HG03571 (cell line): ENCODE measurements around the gene ATP5MK.
"Not testable (repeated sequence)": the region's sequence is repeated elsewhere in the genome, so short reads cannot be mapped to it uniquely, and the experiment has no call there.

Experiments used
- ATAC-seq: cut with Tn5 transposase; IDR thresholded peaks from one replicate; pipeline ENCODE4 v1.9.1; 2021; ENCODE audit not compliant: unreplicated experiment

The ATP5MK gene

DNA sequence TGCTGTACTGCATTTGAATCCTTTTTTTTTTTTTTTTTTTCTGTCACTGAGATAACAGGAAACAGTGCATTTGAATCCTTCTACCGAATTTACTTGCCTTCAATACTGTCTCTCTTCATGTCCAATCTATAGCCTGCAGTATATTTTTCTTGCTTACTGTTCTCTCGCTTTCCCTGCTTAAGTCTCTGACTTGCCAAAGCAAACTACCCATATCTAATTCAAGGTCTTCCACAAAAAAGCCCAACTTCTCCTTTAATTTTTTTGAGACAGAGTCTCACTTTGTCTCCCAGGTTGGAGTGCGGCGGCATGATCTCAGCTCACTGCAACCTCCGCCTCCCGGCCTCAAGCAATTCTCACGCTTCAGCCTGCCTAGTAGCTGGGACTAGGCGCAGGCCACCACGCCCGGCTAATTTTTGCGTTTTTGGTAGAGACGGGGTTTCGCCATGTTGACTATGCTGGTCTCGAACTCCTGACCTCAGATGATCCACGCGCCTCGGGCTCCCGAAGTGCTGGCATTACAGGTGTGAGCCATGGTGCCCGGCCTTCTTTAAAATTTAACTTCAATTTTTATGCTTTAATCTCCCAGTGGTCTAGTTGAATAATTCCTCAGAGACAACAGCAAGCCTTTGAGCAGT lies 1.0 kb upstream of the ATP5MK start:
- no peak for ATAC-seq

DNA sequence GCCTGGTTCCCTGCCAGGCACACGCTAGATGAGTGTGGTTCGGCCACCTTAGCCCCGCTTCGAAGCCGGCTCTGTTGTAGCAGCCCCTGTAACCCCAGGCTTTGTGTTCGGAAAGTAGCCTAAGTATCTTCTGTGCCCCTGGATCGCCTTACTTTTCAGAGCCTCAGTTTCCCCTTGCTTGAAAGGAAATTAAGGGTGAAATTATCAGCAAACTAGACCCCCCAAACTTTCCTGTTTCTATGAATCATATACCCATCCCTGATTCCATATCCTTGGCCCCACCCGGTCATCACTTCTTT lies 463 bp upstream of the ATP5MK start:
- no peak for ATAC-seq

DNA sequence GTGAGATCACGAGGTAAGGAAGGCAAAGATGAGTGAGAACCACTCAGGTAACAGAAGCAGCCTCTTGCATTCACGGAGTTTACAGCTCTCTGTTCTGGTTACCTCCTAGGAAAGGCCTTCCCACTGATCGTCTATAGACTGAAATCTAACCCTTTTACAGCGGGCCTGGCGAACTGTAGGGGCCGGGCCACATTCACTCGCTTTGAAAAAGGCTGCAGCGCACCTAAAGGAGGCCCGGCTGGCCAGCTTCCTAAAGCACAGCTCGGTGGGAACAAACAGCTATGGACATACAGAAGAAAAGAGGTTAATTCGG lies 565 bp downstream of the ATP5MK start:
- ATAC-seq = no peak

GRCh38 chr10:103394180-103394579 lies 2.1 kb downstream of the ATP5MK start:
- no peak for ATAC-seq

- ATAC-seq = no peak
Measured at GRCh38 chr10:103382769-103383168, 13.5 kb downstream of the ATP5MK start.

DNA sequence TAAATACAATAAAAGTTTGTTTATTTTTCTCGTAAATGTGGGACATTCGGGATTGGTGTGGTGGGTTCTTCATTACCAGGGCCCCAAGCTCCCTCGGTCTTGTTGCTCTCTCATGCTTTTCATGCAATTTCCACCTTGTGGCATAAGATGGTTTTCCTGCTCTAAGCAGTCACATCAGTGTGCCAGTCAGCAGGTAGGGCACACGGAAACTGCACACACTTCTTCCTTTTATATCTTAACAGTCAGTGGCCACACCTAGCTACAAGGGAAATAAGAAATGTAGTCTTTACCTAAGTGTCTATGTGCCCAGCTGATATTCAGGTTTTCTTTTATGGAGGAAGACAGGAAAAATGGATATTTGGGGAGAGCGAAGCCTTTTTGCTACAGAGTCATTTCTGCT lies 22.0 kb downstream of the ATP5MK start:
- ATAC-seq = no peak

DNA sequence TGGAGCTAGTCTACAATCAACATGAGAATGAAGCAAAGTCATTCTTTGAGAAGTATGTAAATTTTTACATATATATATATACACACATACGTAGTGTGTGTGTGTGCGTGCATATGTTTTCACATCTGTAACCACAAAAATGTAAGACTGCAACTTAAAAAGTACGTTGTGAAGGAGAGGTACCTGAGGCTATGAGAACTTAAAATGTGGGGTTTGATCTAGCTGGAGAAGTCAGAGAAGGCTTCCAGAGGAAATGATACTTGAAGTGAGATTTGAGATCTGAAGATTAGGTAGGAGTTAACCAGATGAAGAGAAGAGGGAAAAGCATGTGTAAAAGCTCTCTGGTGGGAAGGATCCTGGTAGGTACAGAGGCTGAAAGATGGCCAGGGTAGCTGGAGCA lies 22.7 kb downstream of the ATP5MK start:
- ATAC-seq = no peak

- peak; percentile 73 for ATAC-seq
Measured at GRCh38 chr10:103367782-103368518, 28.3 kb downstream of the ATP5MK start, which contains the start of gene TAF5. TAF5 (plus strand) TSS chr10:103367976; CDS start chr10:103367990, 14 bp downstream.

DNA sequence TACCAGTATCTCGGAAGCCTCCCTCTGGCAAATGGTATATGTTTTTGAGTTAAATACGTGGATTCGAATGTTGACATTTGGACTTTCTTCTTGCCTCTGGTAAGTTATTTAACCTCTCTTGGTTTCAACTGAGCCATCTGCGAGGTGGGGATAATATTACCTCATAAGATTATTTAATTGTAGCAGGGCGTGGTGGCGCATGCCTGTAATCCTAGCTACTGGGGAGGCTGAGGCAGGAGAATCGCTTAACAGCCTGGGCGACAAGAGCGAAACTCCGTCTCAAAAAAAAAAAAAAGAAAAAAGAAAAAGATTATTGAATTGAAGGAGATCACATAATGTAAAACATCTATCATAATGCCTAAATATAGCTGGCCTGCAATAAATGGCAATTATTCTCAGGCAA lies 28.9 kb downstream of the ATP5MK start:
- no peak for ATAC-seq

DNA sequence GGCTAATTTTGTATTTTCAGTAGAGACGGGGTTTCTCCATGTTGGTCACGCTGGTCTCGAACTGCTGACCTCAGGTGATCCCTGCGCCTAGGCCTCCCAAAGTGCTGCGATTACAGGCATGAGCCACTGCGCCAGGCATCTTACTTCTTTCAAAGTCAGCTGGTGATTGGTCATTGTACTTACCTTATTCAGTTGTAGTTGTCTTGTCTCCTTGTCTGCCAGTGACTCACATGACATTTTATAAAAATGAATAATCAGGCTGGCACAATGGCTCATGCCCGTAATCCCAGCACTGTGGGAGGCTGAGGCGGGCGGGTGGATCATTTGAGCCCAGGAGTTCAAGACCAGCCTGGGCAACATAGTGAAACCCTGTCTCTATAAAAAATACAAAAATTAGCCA lies 35.5 kb downstream of the ATP5MK start:
- ATAC-seq = not testable (repeated sequence)

- ATAC-seq = not testable (repeated sequence)
Measured at GRCh38 chr10:103359493-103359892, 36.8 kb downstream of the ATP5MK start.

DNA sequence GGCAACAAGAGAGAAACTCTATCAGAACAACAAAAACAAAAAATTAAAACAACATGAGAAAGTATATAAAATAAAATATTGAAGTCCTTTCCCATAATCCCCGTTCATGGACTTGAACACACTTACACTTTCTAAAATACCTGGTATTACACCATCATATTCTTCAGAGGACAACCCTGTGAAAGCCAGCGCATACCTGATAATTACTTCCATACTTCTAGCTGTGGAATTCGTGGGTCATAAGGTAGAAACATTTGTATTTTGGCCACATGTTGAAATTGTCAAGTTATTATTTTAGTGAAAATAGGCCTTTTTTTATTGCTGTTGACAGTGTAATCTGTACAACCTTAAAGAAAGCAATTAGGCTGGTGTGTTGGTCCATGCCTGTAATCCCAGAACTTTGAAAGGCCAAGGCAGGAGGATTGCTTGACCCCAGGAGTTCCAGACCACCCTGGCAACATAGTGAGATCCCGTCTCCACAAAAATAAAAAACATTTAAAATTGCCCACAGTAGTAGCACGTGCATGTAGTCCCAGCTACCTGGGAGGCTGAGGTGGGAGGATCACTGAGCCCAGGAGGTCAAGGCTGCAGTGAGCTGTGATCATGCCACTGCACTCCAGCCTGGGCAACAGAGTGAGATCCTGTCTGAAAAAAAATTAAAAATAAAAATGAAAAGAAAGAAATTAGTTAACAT lies 40.2 kb downstream of the ATP5MK start:
- no peak for ATAC-seq

- ATAC-seq = not testable (repeated sequence)
Measured at GRCh38 chr10:103354567-103354966, 41.7 kb downstream of the ATP5MK start.

- ATAC-seq = no peak
Measured at GRCh38 chr10:103353281-103353680, 43.0 kb downstream of the ATP5MK start.

DNA sequence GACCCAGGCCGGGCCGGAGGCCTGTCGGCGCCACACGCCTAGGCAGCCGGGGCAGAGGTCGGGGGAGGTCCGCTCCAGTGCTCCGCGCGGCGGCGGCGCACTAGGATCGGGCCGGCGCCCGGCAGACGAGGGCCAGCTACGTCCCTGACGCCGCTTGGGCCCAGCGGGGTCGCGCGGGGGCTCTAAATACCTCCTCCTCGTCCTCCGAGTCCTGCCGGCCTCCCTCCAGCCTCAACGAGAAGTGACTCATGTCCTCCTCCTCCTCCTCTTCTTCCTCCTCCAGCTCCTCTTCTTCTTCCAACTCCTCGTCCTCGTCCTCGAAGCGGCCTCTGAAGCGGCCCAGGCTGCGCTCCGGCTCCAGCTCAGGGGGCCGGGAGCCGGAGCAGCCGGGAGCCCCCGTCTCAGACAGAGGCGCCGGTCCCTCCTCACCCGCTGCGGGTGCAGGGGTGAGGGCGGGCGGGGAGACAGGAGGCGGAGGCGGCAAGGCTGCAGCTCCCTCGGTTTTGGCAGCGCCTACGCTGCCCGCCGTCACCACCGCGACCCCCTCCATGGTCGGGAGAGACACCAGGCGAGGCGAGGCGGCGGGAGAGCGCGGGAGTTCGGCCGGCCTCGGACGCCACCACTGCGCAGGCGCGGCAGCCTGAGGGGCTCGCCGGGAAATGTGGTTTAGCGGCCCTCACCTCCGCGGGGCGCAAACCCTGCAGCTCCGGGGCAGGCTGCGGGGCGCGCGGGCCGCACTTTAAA lies 45.6 kb downstream of the ATP5MK start, which contains the start of gene PCGF6:
PCGF6 (minus strand) TSS at position 624 of the 744 bp plus-strand sequence; CDS start at position 550, 74 bp downstream.
- ATAC-seq = peak; percentile 76

GRCh38 chr10:103350175-103350516 lies 46.1 kb downstream of the ATP5MK start:
- ATAC-seq = no peak
